Choroid plexus epithelial cell (primary cell): Measurements from ENCODE around the gene NOP10.
"Not testable (repeated sequence)": the region's sequence is repeated elsewhere in the genome, so short reads cannot be mapped to it uniquely, and the experiment has no call there.

ENCODE experiments used
- DNase-seq: peaks from one replicate; pipeline ENCODE4 v3.0.0-alpha.2; 2010; ENCODE audit warnings: low read depth
- H3K4me3 ChIP-seq: 2 replicates; pipeline ENCODE4 v1.5.1; 2011; ENCODE audit warnings: low read depth, mild to moderate bottlenecking, control low read depth, low read length, moderate library complexity
- CTCF ChIP-seq: conservative IDR thresholded peaks from 2 replicates; pipeline ENCODE4 v1.5.1; 2011; ENCODE audit warnings: low read depth, mild to moderate bottlenecking, control low read depth, inconsistent platforms, low read length, moderate library complexity

The NOP10 gene

GRCh38 chr15:34342737-34343575 is at the start of gene NOP10, which contains the start of gene NUTM1:
NOP10 (minus strand) TSS chr15:34343136; CDS start chr15:34343073, 63 bp downstream.
NUTM1 (plus strand) TSS chr15:34343315; CDS start chr15:34343697, 382 bp downstream.
- peak; percentile 96 for DNase-seq
- TF ChIP-seq CTCF = peak; percentile 99
- H3K4me3 ChIP-seq = peak within 1 kb of the TSS; percentile 94

- DNase-seq, H3K4me3 ChIP-seq: not testable (repeated sequence)
Measured at GRCh38 chr15:34389594-34390086, 46.7 kb upstream of the NOP10 start.

- not testable (repeated sequence) for H3K4me3 ChIP-seq, DNase-seq
Measured at GRCh38 chr15:34381829-34382521, 39.0 kb upstream of the NOP10 start.

GRCh38 chr15:34380491-34380890 is 37.6 kb upstream of the NOP10 start:
- not testable (repeated sequence) for H3K4me3 ChIP-seq, DNase-seq

- no peak for DNase-seq
- TF ChIP-seq CTCF = no peak
- H3K4me3 ChIP-seq = no peak overlapping the region
Measured at GRCh38 chr15:34376856-34377255, 33.9 kb upstream of the NOP10 start.

GRCh38 chr15:34375541-34375940 is 32.6 kb upstream of the NOP10 start:
- not testable (repeated sequence) for DNase-seq, H3K4me3 ChIP-seq

GRCh38 chr15:34374816-34375215 is 31.9 kb upstream of the NOP10 start:
- H3K4me3 ChIP-seq = no peak overlapping the region
- TF ChIP-seq CTCF = no peak
- no peak for DNase-seq

GRCh38 chr15:34373951-34374350 is 31.0 kb upstream of the NOP10 start:
- TF ChIP-seq CTCF = no peak
- no peak for DNase-seq
- H3K4me3 ChIP-seq = no peak overlapping the region

- no peak overlapping the region for H3K4me3 ChIP-seq
- DNase-seq = no peak
Measured at GRCh38 chr15:34370643-34371042, 27.7 kb upstream of the NOP10 start.

More at GRCh38 chr15:34370643-34371042, 27.7 kb upstream of the NOP10 start:
- no peak for TF ChIP-seq CTCF
